Endodermal cell (in vitro differentiated cells): Measurements from ENCODE around the gene KCNQ1. TPM values are rescaled to one million over a fixed set of nuclear protein-coding genes. Genes with fewer than 3 reads are reported as not detected.
A peak's percentile ranks its signal among the peaks of the same experiment; 100 is the strongest.

ENCODE experiments used
- DNase-seq: peaks from one replicate; pipeline ENCODE4 v3.0.0-alpha.2; 2017
- H3K27ac ChIP-seq: 2 replicates; pipeline ENCODE4 v1.5.1; 2013; ENCODE audit warnings: mild to moderate bottlenecking, low read depth, low read length, moderate library complexity
- H3K27me3 ChIP-seq: 2 replicates; pipeline ENCODE4 v1.6.1; 2013; ENCODE audit warnings: mild to moderate bottlenecking, low read length, moderate library complexity; ENCODE audit not compliant: insufficient read depth, control insufficient read depth, poor library complexity, severe bottlenecking
- H3K36me3 ChIP-seq: 2 replicates; pipeline ENCODE4 v1.7.0; 2013; ENCODE audit warnings: mild to moderate bottlenecking, low read length, moderate library complexity; ENCODE audit not compliant: control insufficient read depth, insufficient read depth
- H3K4me1 ChIP-seq: one replicate; pipeline ENCODE4 v1.7.0; 2013; ENCODE audit warnings: low read length; ENCODE audit not compliant: control insufficient read depth, insufficient read depth
- H3K4me3 ChIP-seq: 2 replicates; pipeline ENCODE4 v1.5.1; 2013; ENCODE audit warnings: mild to moderate bottlenecking, low read length, moderate library complexity
- H3K9ac ChIP-seq: 2 replicates; pipeline ENCODE4 v1.6.1; 2013; ENCODE audit warnings: mild to moderate bottlenecking, low read length, moderate library complexity; ENCODE audit not compliant: poor library complexity, severe bottlenecking; ENCODE audit errors: extremely low read depth
- H3K9me3 ChIP-seq: 2 replicates; pipeline ENCODE4 v1.6.1; 2013; ENCODE audit warnings: mild to moderate bottlenecking, low read length, moderate library complexity; ENCODE audit not compliant: control insufficient read depth
- H3K27ac Mint-ChIP-seq: 2 replicates; pipeline ENCODE4 v1.8.0; 2020; ENCODE audit warnings: mixed read lengths
- H3K27me3 Mint-ChIP-seq: 2 replicates; pipeline ENCODE4 v1.8.0; 2021; ENCODE audit warnings: mild to moderate bottlenecking, mixed read lengths; ENCODE audit not compliant: insufficient read depth
- H3K36me3 Mint-ChIP-seq: 2 replicates; pipeline ENCODE4 v1.8.0; 2020; ENCODE audit warnings: low read depth, mixed read lengths
- H3K4me1 Mint-ChIP-seq: 2 replicates; pipeline ENCODE4 v1.8.0; 2020; ENCODE audit warnings: mixed read lengths
- H3K4me3 Mint-ChIP-seq: 2 replicates; pipeline ENCODE4 v1.8.0; 2020; ENCODE audit warnings: mild to moderate bottlenecking, moderate library complexity, mixed read lengths
- H3K9me3 Mint-ChIP-seq: 2 replicates; pipeline ENCODE4 v1.8.0; 2020; ENCODE audit warnings: mild to moderate bottlenecking, mixed read lengths
- CTCF ChIP-seq: fragments of 200-600 bp; sonication (generic); conservative IDR thresholded peaks from 2 replicates; pipeline ENCODE4 v1.5.0; 2021; ENCODE audit warnings: antibody characterized with exemption, mild to moderate bottlenecking
- whole genome bisulfite sequencing, 2 experiments: methylation state at CpG; one replicate each; pipeline versions ENCODE4 v1.1.5 to v1.1.7; 2013; ENCODE audit warnings: missing lambda C conversion rate in 2 of 2, mixed read lengths in 1 of 2; ENCODE audit not compliant: insufficient coverage in 1 of 2, insufficient read length in 1 of 2; 5-methylcytosine and 5-hydroxymethylcytosine counted together
- total RNA-seq, 2 donors: library from RNA; stranded (reverse); fragmentation: NEBNext Ultra II Directional in 1 of 2; extraction: Animal tissue kit (Norgen Biotek cat#: 25700) in 1 of 2; gene quantifications; 2 replicates in 1 of 2; 3 replicates in 1 of 2; pipeline ENCODE4 v1.2.1, GENCODE V29; 2021

KCNQ1 gene
- total RNA-seq, 2 donors from 2014 or later = 1.8 to 3.5 TPM

- WGBS, 2 experiments = 83% methylated on average over 4 to 8 of the region's 8 CpGs
- Mint-ChIP-seq H3K4me3 (no peak overlapping the region), H3K36me3 (no peaks in the 10 kb centered on the region), H3K27me3 (peaks cover 19% of the 10 kb centered on the region), H3K27ac (no peak overlapping the region), H3K4me1 (peaks cover 17% of the 10 kb centered on the region), H3K9me3 (no peaks in the 10 kb centered on the region)
- no peaks in the 10 kb centered on the region for H3K27me3 ChIP-seq
- no peak for TF ChIP-seq CTCF
- H3K9ac ChIP-seq = no peak overlapping the region
- no peaks in the 10 kb centered on the region for H3K36me3 ChIP-seq
- peaks cover 24% of the 10 kb centered on the region for H3K4me1 ChIP-seq
- no peaks in the 10 kb centered on the region for H3K9me3 ChIP-seq
- peak; percentile 29 for DNase-seq
- no peak overlapping the region for H3K27ac ChIP-seq
- H3K4me3 ChIP-seq = no peak overlapping the region
These were observed 74.2 kb downstream of the KCNQ1 start for GRCh38 chr11:2518983-2519340.

GRCh38 chr11:2519517-2519861 is 74.7 kb downstream of the KCNQ1 start:
- WGBS, 2 experiments = 96% methylated on average over 2 of the region's 2 CpGs; no CpG with 5 or more reads in 1 of the 2 experiments
- H3K9me3 Mint-ChIP-seq = no peaks in the 10 kb centered on the region
- no peak overlapping the region for H3K4me3 Mint-ChIP-seq
- H3K27me3 ChIP-seq = no peaks in the 10 kb centered on the region
- H3K27me3 Mint-ChIP-seq = peaks cover 19% of the 10 kb centered on the region
- no peak overlapping the region for H3K27ac ChIP-seq
- no peak overlapping the region for H3K4me3 ChIP-seq
- H3K4me1 ChIP-seq = peaks cover 24% of the 10 kb centered on the region
- H3K27ac Mint-ChIP-seq = no peak overlapping the region
- H3K4me1 Mint-ChIP-seq = peaks cover 17% of the 10 kb centered on the region
- no peaks in the 10 kb centered on the region for H3K36me3 ChIP-seq
- no peak overlapping the region for H3K9ac ChIP-seq
- no peak for TF ChIP-seq CTCF
- DNase-seq = no peak
- H3K9me3 ChIP-seq = no peaks in the 10 kb centered on the region
- no peaks in the 10 kb centered on the region for H3K36me3 Mint-ChIP-seq

GRCh38 chr11:2519862-2520735 is 75.3 kb downstream of the KCNQ1 start:
- WGBS, 2 experiments = 86 to 88% methylated on average over 17 to 24 of the region's 24 CpGs
- no peaks in the 10 kb centered on the region for H3K36me3 ChIP-seq
- no peak overlapping the region for H3K27ac Mint-ChIP-seq
- H3K9me3 Mint-ChIP-seq = no peaks in the 10 kb centered on the region
- H3K9me3 ChIP-seq = no peaks in the 10 kb centered on the region
- no peak overlapping the region for H3K4me3 ChIP-seq
- no peak overlapping the region for H3K4me3 Mint-ChIP-seq
- peaks cover 17% of the 10 kb centered on the region for H3K4me1 Mint-ChIP-seq
- H3K9ac ChIP-seq = no peak overlapping the region
- no peak overlapping the region for H3K27ac ChIP-seq
- no peak for TF ChIP-seq CTCF
- peaks cover 23% of the 10 kb centered on the region for H3K27me3 Mint-ChIP-seq
- H3K4me1 ChIP-seq = peaks cover 24% of the 10 kb centered on the region
- no peaks in the 10 kb centered on the region for H3K36me3 Mint-ChIP-seq
- no peaks in the 10 kb centered on the region for H3K27me3 ChIP-seq
- peak; percentile 54 for DNase-seq
